GM23338 (cell line): Measurements from ENCODE around the gene TESMIN. TPM values are rescaled to one million over a fixed set of nuclear protein-coding genes. Genes with fewer than 3 reads are reported as not detected.

Source experiments
- ATAC-seq: fragments of 200-7000 bp; cut with Tn5 transposase; 3 replicates; pipeline ENCODE4 v1.9.1; 2020
- DNase-seq: peaks from one replicate; pipeline ENCODE4 v3.0.0-alpha.2; 2015; ENCODE audit warnings: low spot score
- H2AFZ ChIP-seq: fragments of 200-600 bp; sonication (generic); 2 replicates; pipeline ENCODE4 v1.8.0; 2016; ENCODE audit warnings: antibody characterized with exemption, mild to moderate bottlenecking, moderate library complexity
- H3F3A ChIP-seq: fragments of 200-600 bp; sonication (generic); replicated peaks from 2 replicates; pipeline ENCODE4 v1.8.0; 2017; ENCODE audit warnings: antibody characterized with exemption, mixed run types, low read depth
- H3K27ac ChIP-seq: fragments of 200-600 bp; sonication (generic); 2 replicates; pipeline ENCODE4 v1.6.1; 2016; ENCODE audit warnings: low read depth
- H3K27me3 ChIP-seq: fragments of 200-600 bp; sonication (generic); 2 replicates; pipeline ENCODE4 v1.8.0; 2016; ENCODE audit warnings: mild to moderate bottlenecking, mixed run types, moderate library complexity; ENCODE audit not compliant: insufficient read depth
- H3K36me3 ChIP-seq: fragments of 200-600 bp; sonication (generic); 2 replicates; pipeline ENCODE4 v1.8.0; 2016; ENCODE audit warnings: mild to moderate bottlenecking; ENCODE audit not compliant: insufficient read depth
- H3K4me1 ChIP-seq: fragments of 200-600 bp; sonication (generic); 2 replicates; pipeline ENCODE4 v1.8.0; 2016; ENCODE audit warnings: mild to moderate bottlenecking, moderate library complexity; ENCODE audit not compliant: insufficient read depth
- H3K4me2 ChIP-seq: fragments of 200-600 bp; sonication (generic); 2 replicates; pipeline ENCODE4 v1.7.1; 2017; ENCODE audit warnings: mixed run types
- H3K4me3 ChIP-seq: fragments of 200-600 bp; sonication (generic); 2 replicates; pipeline ENCODE4 v1.6.1; 2016; ENCODE audit warnings: mixed run types
- H3K79me2 ChIP-seq: fragments of 200-600 bp; sonication (generic); replicated peaks from 2 replicates; pipeline ENCODE4 v1.8.0; 2017; ENCODE audit warnings: mild to moderate bottlenecking; ENCODE audit not compliant: insufficient read depth
- H3K9me2 ChIP-seq: fragments of 200-600 bp; sonication (generic); 2 replicates; pipeline ENCODE4 v1.8.0; 2017; ENCODE audit not compliant: insufficient read depth
- H4K20me1 ChIP-seq: fragments of 200-600 bp; sonication (generic); replicated peaks from 2 replicates; pipeline ENCODE4 v1.8.0; 2017; ENCODE audit warnings: mild to moderate bottlenecking; ENCODE audit not compliant: insufficient read depth
- H3K27ac Mint-ChIP-seq: 2 replicates; pipeline ENCODE4 v1.8.0; 2020; ENCODE audit warnings: inconsistent platforms, mild to moderate bottlenecking, moderate library complexity, mixed read lengths
- H3K27me3 Mint-ChIP-seq: 3 replicates; pipeline ENCODE4 v1.8.0; 2022; ENCODE audit warnings: low read depth, mild to moderate bottlenecking, moderate library complexity, mixed read lengths, inconsistent platforms; ENCODE audit not compliant: insufficient read depth, poor library complexity
- H3K36me3 Mint-ChIP-seq: 3 replicates; pipeline ENCODE4 v1.8.0; 2021; ENCODE audit warnings: low read depth, mild to moderate bottlenecking, inconsistent platforms, moderate library complexity, mixed read lengths
- H3K4me1 Mint-ChIP-seq: 3 replicates; pipeline ENCODE4 v1.8.0; 2020; ENCODE audit warnings: mild to moderate bottlenecking, inconsistent platforms, mixed read lengths
- H3K4me3 Mint-ChIP-seq: 3 replicates; pipeline ENCODE4 v1.8.0; 2021; ENCODE audit warnings: moderate library complexity, mild to moderate bottlenecking, inconsistent platforms, mixed read lengths
- H3K9me3 Mint-ChIP-seq: 3 replicates; pipeline ENCODE4 v1.8.0; 2020; ENCODE audit warnings: moderate library complexity, mild to moderate bottlenecking, inconsistent platforms, mixed read lengths
- EZH2phosphoT487 ChIP-seq: fragments of 200-600 bp; sonication (generic); IDR thresholded peaks from one replicate; pipeline ENCODE4 v1.8.1; 2018; ENCODE audit warnings: antibody characterized with exemption; ENCODE audit not compliant: unreplicated experiment
- NANOG ChIP-seq: IDR thresholded peaks from 2 replicates; pipeline ENCODE4 v1.6.1; 2016; ENCODE audit warnings: antibody characterized with exemption, borderline replicate concordance
- POLR2AphosphoS5 ChIP-seq: IDR thresholded peaks from 2 replicates; pipeline ENCODE4 v1.6.1; 2016; ENCODE audit warnings: antibody characterized with exemption, low read depth
- ZNF114 ChIP-seq: fragments of 250-450 bp; sonication (Bioruptor Pico); IDR thresholded peaks from 2 replicates; pipeline ENCODE4 v1.5.0; 2020; ENCODE audit warnings: mild to moderate bottlenecking, moderate library complexity
- ZNF331 ChIP-seq: fragments of 250-450 bp; sonication (Bioruptor Pico); IDR thresholded peaks from 2 replicates; pipeline ENCODE4 v1.5.0; 2020; ENCODE audit warnings: low read depth, mild to moderate bottlenecking, moderate library complexity
- polyA plus RNA-seq: library from polyadenylated mRNA; unstranded; fragments of >200 nt; fragmentation: Nextera tagmentation; extraction: Ambion mirVana; gene quantifications from 2 replicates; pipeline ENCODE4 v1.2.1, GENCODE V29; 2016
- total RNA-seq: library from RNA; depleted of rRNA; stranded (reverse); fragments of >200 nt; shearing (Covaris generic); gene quantifications from 2 replicates; pipeline ENCODE4 v1.2.3, GENCODE V29; 2014
- TF ChIP-seq, protein P1 (sequence below): IDR thresholded peaks from 2 replicates; pipeline ENCODE4 v1.6.1; 2016; ENCODE audit warnings: antibody characterized with exemption
- TF ChIP-seq, protein P2 (sequence below), 2 experiments: fragments of 200-600 bp in 1 of 2; sonication (generic) in 1 of 2; conservative IDR thresholded peaks; 2 replicates each; pipeline versions ENCODE4 v1.5.1 to v1.6.1; 2016 to 2017; ENCODE audit warnings: antibody characterized with exemption in 2 of 2, low read depth in 2 of 2, mild to moderate bottlenecking in 2 of 2, moderate library complexity in 1 of 2

The TESMIN gene
- total and polyA plus RNA-seq, 2 experiments from 2014 or later, result 54.5 to 64.6 TPM

DNA sequence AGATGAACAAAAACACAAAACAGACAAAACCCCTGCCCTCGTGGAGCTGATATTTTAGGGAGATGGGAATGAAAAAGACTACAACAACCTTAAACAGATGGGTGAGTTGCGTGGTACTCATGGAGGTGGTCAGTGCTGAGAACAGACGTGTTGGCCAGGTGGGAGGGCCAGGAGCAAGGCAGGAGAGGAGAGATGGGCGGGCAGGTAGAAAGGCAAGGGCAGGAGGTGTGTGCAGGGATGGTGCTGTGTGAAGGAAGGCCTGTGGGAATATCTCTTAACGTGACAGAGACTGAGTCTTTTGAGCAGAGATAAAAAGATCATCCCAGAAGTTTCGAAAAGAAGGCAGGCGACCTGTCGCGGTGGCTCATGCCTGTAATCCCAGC is 59.9 kb downstream of the TESMIN start:
- no peaks in the 10 kb centered on the region for H3K9me2 ChIP-seq
- no peaks in the 10 kb centered on the region; the same call in 1 of the 2 replicates for H4K20me1 ChIP-seq
- TF ChIP-seq POLR2AphosphoS5 (peak; percentile 51; the same call in 1 of the 2 replicates), ZNF114 (no peak), ZNF331 (CRISPR knock-in tag) (no peak), NANOG (no peak), EZH2phosphoT487 (no peak)
- TF ChIP-seq, protein P1, sequence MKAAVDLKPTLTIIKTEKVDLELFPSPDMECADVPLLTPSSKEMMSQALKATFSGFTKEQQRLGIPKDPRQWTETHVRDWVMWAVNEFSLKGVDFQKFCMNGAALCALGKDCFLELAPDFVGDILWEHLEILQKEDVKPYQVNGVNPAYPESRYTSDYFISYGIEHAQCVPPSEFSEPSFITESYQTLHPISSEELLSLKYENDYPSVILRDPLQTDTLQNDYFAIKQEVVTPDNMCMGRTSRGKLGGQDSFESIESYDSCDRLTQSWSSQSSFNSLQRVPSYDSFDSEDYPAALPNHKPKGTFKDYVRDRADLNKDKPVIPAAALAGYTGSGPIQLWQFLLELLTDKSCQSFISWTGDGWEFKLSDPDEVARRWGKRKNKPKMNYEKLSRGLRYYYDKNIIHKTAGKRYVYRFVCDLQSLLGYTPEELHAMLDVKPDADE, result no peak
- ATAC-seq (no peak), DNase-seq (no peak)
- peaks cover 24% of the 10 kb centered on the region for H3K4me1 ChIP-seq
- peaks cover 18% of the 10 kb centered on the region; the same call in 1 of the 2 replicates for H3K36me3 ChIP-seq
- Mint-ChIP-seq H3K9me3 (no peaks in the 10 kb centered on the region; the same call in 2 of the 3 replicates), H3K27me3 (peaks cover 16% of the 10 kb centered on the region), H3K36me3 (peaks cover 38% of the 10 kb centered on the region), H3K4me1 (peaks cover 55% of the 10 kb centered on the region), H3K4me3 (no peak overlapping the region; the same call in 2 of the 3 replicates), H3K27ac (no peak overlapping the region)
- no peaks in the 10 kb centered on the region for H3K27me3 ChIP-seq
- H3F3A ChIP-seq, result peaks cover 18% of the 10 kb centered on the region
- no peaks in the 10 kb centered on the region for H3K79me2 ChIP-seq
- no peak overlapping the region for H3K4me3 ChIP-seq
- H2AFZ ChIP-seq, result no peak overlapping the region
- no peak overlapping the region for H3K4me2 ChIP-seq
- peak overlapping the region; percentile 63; the same call in 1 of the 2 replicates for H3K27ac ChIP-seq

DNA sequence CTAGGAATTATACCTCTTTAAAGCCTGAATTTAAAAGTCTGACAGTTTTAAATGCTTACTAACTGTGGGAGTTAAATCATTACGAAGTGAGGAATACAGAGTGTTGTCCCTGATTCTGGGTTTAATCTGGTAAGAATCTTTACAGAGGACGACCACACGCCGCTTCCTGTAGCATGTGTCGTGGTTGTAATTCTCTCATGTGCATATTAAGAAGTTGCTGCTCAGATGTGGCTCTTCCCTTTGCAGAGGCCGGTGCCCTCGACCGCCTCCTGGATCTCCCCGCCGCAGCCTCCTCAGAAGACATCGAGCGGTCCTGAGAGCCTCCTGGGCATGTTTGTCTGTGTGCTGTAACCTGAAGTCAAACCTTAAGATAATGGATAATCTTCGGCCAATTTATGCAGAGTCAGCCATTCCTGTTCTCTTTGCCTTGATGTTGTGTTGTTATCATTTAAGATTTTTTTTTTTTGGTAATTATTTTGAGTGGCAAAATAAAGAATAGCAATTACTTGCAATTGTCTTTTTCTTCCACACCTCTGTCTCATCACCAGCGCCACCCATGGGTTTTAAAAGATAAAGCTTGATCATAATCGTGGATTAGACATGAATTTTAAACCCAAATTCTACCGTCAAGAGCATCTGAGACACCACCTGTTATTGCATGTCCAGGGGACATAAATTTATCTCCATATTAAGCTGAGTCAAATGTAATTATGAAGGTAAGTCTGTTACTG is 60.5 kb downstream of the TESMIN start:
- peaks cover 21% of the 10 kb centered on the region for H3K27me3 Mint-ChIP-seq
- ATAC-seq (no peak), DNase-seq (no peak)
- Histone ChIP-seq H3K27ac (peak overlapping the region; percentile 63; the same call in 1 of the 2 replicates), H3K27me3 (peaks cover under 1% of the 10 kb centered on the region; the same call in 1 of the 2 replicates), H3K79me2 (no peaks in the 10 kb centered on the region), H3K4me1 (peaks cover 26% of the 10 kb centered on the region), H3K36me3 (peaks cover 18% of the 10 kb centered on the region; the same call in 1 of the 2 replicates), H3K4me3 (no peak overlapping the region), H3K9me2 (no peaks in the 10 kb centered on the region), H3F3A (peaks cover 18% of the 10 kb centered on the region), H4K20me1 (no peaks in the 10 kb centered on the region; the same call in 1 of the 2 replicates), H2AFZ (no peak overlapping the region), H3K4me2 (no peak overlapping the region)
- TF ChIP-seq, protein P1, result no peak
- TF ChIP-seq, protein P2, sequence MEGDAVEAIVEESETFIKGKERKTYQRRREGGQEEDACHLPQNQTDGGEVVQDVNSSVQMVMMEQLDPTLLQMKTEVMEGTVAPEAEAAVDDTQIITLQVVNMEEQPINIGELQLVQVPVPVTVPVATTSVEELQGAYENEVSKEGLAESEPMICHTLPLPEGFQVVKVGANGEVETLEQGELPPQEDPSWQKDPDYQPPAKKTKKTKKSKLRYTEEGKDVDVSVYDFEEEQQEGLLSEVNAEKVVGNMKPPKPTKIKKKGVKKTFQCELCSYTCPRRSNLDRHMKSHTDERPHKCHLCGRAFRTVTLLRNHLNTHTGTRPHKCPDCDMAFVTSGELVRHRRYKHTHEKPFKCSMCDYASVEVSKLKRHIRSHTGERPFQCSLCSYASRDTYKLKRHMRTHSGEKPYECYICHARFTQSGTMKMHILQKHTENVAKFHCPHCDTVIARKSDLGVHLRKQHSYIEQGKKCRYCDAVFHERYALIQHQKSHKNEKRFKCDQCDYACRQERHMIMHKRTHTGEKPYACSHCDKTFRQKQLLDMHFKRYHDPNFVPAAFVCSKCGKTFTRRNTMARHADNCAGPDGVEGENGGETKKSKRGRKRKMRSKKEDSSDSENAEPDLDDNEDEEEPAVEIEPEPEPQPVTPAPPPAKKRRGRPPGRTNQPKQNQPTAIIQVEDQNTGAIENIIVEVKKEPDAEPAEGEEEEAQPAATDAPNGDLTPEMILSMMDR (conservative IDR thresholded peaks at IDR 0.05; ENCODE audit: low read depth in 2 of 2), result peak; percentile 35 to 47
- no peak for TF ChIP-seq EZH2phosphoT487
- no peaks in the 10 kb centered on the region; the same call in 2 of the 3 replicates for H3K9me3 Mint-ChIP-seq
- peaks cover 41% of the 10 kb centered on the region for H3K36me3 Mint-ChIP-seq
- peaks cover 61% of the 10 kb centered on the region for H3K4me1 Mint-ChIP-seq
- no peak overlapping the region for H3K27ac Mint-ChIP-seq
- no peak overlapping the region; the same call in 2 of the 3 replicates for H3K4me3 Mint-ChIP-seq
